Stimulated activated CD8-positive, alpha-beta memory T cell treated with anti-CD3 and anti-CD28 coated beads, Interleukin-7, amount 100 ng/mL, for 48 hours (primary cell): ENCODE results near the gene CLOCK.

Experiments
- DNase-seq, 2 donors: peaks; one replicate each; pipeline ENCODE4 v3.0.0-alpha.2; 2020; ENCODE audit warnings: low read depth in 1 of 2; ENCODE audit errors: extremely low read depth in 1 of 2

Gene CLOCK

GRCh38 chr4:55545151-55545550, 1.6 kb downstream of the CLOCK start:
- DNase-seq = no peak

GRCh38 chr4:55543858-55544257, 2.9 kb downstream of the CLOCK start:
- DNase-seq = no peak

GRCh38 chr4:55540271-55540670, 6.4 kb downstream of the CLOCK start:
- DNase-seq = no peak

- no peak for DNase-seq
Measured at GRCh38 chr4:55539658-55540057, 7.1 kb downstream of the CLOCK start.

- DNase-seq = no peak
Measured at GRCh38 chr4:55538531-55538930, 8.2 kb downstream of the CLOCK start.

GRCh38 chr4:55534306-55534705, 12.4 kb downstream of the CLOCK start:
- DNase-seq = no peak

- DNase-seq = no peak
Measured at GRCh38 chr4:55530691-55531090, 16.0 kb downstream of the CLOCK start.

GRCh38 chr4:55530167-55530566, 16.5 kb downstream of the CLOCK start:
- DNase-seq = no peak

GRCh38 chr4:55528491-55528890, 18.2 kb downstream of the CLOCK start:
- DNase-seq = no peak

- DNase-seq = no peak
Measured at GRCh38 chr4:55524844-55525571, 21.7 kb downstream of the CLOCK start.

- DNase-seq = no peak
Measured at GRCh38 chr4:55518442-55518841, 28.3 kb downstream of the CLOCK start.

- DNase-seq = no peak
Measured at GRCh38 chr4:55517526-55518229, 29.0 kb downstream of the CLOCK start.

GRCh38 chr4:55512922-55513571, 33.7 kb downstream of the CLOCK start:
- no peak for DNase-seq

GRCh38 chr4:55512077-55512476, 34.6 kb downstream of the CLOCK start:
- no peak for DNase-seq

GRCh38 chr4:55510685-55511084, 36.0 kb downstream of the CLOCK start:
- no peak for DNase-seq

GRCh38 chr4:55509266-55509665, 37.4 kb downstream of the CLOCK start:
- no peak for DNase-seq

- no peak for DNase-seq
Measured at GRCh38 chr4:55507612-55508011, 39.1 kb downstream of the CLOCK start.

- DNase-seq = no peak
Measured at GRCh38 chr4:55503169-55503568, 43.5 kb downstream of the CLOCK start.

GRCh38 chr4:55500072-55500471, 46.6 kb downstream of the CLOCK start:
- DNase-seq = no peak

GRCh38 chr4:55499495-55499894, 47.2 kb downstream of the CLOCK start:
- DNase-seq = no peak

GRCh38 chr4:55498051-55498450, 48.7 kb downstream of the CLOCK start:
- DNase-seq = no peak

- DNase-seq = no peak
Measured at GRCh38 chr4:55491486-55491885, 55.2 kb downstream of the CLOCK start.
